WTC11 (cell line): ENCODE data around the gene C11orf65.

Experiments used
- JUN ChIP-seq: sonication (generic); formaldehyde crosslinking; IDR thresholded peaks from 2 replicates; pipeline ENCODE4 v1.8.0; 2023; ENCODE audit warnings: mild to moderate bottlenecking, missing genetic modification reagents
- ZNF219 ChIP-seq: sonication (generic); formaldehyde crosslinking; IDR thresholded peaks from 2 replicates; pipeline ENCODE4 v1.8.0; 2023; ENCODE audit warnings: missing genetic modification reagents, mild to moderate bottlenecking, borderline replicate concordance
- ZNF232 ChIP-seq: sonication (generic); formaldehyde crosslinking; IDR thresholded peaks from 2 replicates; pipeline ENCODE4 v1.8.0; 2022; ENCODE audit warnings: mild to moderate bottlenecking, missing genetic modification reagents
- TF ChIP-seq, protein P1 (sequence below): fragments of 200-600 bp; IDR thresholded peaks from 2 replicates; pipeline ENCODE4 v1.8.0; 2022; ENCODE audit warnings: antibody characterized with exemption
- TF ChIP-seq, protein P2 (sequence below): sonication (generic); formaldehyde crosslinking; IDR thresholded peaks from 2 replicates; pipeline ENCODE4 v1.8.1; 2023; ENCODE audit warnings: mild to moderate bottlenecking, missing genetic modification reagents

DNA sequence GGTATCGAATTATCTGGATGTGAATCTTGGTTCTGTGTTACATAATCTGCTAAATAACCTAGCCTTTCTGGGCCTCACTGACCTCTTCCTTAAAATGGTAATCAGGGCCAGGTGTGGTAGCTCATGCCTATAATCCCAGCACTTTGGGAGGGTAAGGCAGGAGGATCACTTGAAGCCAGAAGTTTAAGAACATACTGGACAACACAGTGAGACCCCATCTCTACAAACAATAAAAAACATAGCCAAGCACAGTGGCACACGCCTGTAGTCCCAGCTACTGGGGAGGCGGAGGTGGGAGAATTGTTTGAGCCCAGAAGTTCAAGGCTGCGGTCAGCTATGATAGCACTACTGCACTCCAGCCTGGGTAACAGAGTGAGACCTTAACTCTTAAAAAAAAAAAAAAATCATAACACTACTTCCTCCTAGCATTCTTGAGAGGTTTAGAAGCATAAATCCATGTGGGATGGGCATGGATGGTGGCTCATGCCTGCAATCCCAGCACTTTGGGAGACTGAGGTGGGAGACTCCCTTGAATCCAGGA is 72.5 kb downstream of the C11orf65 start:
- TF ChIP-seq, protein P1, sequence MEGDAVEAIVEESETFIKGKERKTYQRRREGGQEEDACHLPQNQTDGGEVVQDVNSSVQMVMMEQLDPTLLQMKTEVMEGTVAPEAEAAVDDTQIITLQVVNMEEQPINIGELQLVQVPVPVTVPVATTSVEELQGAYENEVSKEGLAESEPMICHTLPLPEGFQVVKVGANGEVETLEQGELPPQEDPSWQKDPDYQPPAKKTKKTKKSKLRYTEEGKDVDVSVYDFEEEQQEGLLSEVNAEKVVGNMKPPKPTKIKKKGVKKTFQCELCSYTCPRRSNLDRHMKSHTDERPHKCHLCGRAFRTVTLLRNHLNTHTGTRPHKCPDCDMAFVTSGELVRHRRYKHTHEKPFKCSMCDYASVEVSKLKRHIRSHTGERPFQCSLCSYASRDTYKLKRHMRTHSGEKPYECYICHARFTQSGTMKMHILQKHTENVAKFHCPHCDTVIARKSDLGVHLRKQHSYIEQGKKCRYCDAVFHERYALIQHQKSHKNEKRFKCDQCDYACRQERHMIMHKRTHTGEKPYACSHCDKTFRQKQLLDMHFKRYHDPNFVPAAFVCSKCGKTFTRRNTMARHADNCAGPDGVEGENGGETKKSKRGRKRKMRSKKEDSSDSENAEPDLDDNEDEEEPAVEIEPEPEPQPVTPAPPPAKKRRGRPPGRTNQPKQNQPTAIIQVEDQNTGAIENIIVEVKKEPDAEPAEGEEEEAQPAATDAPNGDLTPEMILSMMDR, result no peak
- no peak for TF ChIP-seq ZNF232 (CRISPR knock-in tag)
- TF ChIP-seq, protein P2, sequence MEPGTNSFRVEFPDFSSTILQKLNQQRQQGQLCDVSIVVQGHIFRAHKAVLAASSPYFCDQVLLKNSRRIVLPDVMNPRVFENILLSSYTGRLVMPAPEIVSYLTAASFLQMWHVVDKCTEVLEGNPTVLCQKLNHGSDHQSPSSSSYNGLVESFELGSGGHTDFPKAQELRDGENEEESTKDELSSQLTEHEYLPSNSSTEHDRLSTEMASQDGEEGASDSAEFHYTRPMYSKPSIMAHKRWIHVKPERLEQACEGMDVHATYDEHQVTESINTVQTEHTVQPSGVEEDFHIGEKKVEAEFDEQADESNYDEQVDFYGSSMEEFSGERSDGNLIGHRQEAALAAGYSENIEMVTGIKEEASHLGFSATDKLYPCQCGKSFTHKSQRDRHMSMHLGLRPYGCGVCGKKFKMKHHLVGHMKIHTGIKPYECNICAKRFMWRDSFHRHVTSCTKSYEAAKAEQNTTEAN (CRISPR knock-in tag), result no peak
- no peak for TF ChIP-seq ZNF219
- TF ChIP-seq JUN (CRISPR knock-in tag), result no peak
